ENCODE results near the gene PSD2.

GRCh38 chr5:139787568-139788293, 7.9 kb upstream of the PSD2 start:
- TF ChIP-seq, protein P1, sequence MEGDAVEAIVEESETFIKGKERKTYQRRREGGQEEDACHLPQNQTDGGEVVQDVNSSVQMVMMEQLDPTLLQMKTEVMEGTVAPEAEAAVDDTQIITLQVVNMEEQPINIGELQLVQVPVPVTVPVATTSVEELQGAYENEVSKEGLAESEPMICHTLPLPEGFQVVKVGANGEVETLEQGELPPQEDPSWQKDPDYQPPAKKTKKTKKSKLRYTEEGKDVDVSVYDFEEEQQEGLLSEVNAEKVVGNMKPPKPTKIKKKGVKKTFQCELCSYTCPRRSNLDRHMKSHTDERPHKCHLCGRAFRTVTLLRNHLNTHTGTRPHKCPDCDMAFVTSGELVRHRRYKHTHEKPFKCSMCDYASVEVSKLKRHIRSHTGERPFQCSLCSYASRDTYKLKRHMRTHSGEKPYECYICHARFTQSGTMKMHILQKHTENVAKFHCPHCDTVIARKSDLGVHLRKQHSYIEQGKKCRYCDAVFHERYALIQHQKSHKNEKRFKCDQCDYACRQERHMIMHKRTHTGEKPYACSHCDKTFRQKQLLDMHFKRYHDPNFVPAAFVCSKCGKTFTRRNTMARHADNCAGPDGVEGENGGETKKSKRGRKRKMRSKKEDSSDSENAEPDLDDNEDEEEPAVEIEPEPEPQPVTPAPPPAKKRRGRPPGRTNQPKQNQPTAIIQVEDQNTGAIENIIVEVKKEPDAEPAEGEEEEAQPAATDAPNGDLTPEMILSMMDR (IDR thresholded peaks at IDR 0.05) = peak; percentile 85 to 98 (median 98)
- TF ChIP-seq POLR2A (IDR thresholded peaks at IDR 0.05) = no peak
